Activated CD4-positive, alpha-beta T cell treated with anti-CD3 and anti-CD28 coated beads, Interleukin-2, Interleukin-6, amounts not matched to agents 100 ng/mL and 50 ng/mL, durations not matched to agents 16 hours and 8 hours (primary cell): ENCODE measurements around the gene B4GAT1.
A peak's percentile ranks its signal among the peaks of the same experiment; 100 is the strongest.
"Not testable (repeated sequence)": the region's sequence is repeated elsewhere in the genome, so short reads cannot be mapped to it uniquely, and the experiment has no call there.

Experiments used
- DNase-seq: peaks from one replicate; pipeline ENCODE4 v3.0.0-alpha.2; 2020

B4GAT1 gene

GRCh38 chr11:66347425-66348276, at the start of gene B4GAT1:
Gene B4GAT1 (minus strand): TSS chr11:66347629. CDS start chr11:66347545, 84 bp downstream.
- peak; percentile 93 for DNase-seq

DNA sequence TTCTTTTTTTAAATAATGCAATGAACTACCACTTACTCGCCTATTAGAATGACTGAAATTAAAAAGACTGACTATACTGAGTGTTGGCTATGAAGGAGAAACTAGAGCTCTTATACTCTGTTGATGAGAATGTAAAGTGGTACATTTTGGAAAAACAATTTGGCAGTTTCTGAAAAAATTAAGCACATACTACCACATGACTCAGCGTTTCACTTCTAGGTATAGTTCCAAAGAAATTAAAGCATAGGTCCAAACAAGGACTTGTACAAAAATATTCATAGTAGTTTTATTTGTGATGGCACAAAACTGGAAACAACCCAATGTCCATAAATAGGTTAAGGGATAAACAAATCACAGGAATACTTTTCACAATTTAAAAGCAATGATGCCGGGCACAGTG, 46.5 kb upstream of the B4GAT1 start:
- no peak for DNase-seq

- no peak for DNase-seq
Measured at GRCh38 chr11:66391322-66391721, 43.9 kb upstream of the B4GAT1 start.

DNA sequence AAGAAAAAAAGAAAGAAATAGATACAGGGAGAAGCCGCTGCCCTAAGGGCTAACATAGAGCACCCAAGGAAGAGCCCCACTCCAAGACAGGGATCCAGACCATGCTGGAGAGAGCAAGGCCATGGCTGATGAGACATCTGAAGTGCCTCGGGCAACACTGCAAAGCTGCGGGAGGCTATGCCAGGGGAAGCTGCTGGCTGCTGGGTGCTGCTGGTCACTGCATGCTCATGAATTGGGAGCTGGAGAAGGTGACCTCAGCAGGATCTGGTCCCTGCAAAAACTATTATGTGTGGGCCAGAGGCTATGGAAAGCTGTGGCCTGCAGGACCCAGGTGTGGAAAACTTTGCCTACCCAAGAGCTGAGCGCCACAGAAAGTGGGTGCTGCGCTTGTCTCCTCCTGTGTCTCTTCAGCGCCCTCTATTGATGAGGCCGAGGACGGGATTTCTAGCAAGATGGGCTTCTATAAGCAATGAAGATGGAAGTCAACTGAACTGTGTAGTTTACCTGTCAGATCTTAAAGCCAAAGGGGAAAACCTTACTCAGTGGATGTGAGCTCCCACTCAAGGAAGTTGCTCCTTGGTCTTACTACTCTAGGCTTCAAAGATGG, 41.5 kb upstream of the B4GAT1 start:
- peak; percentile 82 for DNase-seq

DNA sequence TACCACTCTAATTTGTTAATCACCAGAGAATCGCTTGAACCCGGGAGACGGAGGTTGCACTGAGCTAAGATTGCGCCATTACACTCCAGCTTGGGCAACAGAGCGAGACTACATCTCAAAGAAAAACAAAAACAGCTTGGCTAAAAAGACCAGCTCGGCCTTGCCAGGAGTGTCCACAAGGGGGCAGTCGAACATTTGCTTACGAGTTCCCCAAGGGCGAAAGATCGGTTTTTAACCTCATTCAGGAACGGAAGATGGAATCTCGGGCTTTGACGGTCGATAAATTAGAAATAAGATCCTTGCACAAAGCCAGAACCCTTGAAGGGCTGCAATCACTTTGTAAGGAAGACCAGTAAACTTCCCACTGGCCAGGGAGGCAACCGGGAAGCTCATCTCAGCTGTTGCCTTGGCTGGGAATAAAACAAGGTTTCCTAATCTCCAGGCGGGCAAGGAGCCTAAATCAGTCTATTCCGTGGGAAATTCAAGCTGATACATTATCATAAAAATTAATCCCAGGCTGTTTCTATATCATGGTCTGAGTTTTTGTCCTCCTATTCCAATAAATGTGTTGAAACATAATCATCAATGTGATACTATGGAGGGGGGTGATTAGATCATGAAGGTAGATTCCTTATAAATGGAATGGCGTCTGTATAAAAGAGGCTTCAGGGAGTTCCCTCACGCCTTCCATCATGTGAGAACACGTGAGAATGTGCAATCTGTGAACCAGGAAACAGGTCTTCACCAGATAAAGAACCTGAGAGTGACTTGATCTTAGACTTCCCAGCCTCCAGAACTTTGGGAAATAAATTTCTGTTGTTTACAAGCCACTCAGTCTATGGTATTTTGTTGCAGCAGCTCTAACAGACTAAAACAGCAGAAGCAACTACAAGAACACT, 39.0 kb upstream of the B4GAT1 start:
- peak; percentile 86 for DNase-seq

- not testable (repeated sequence) for DNase-seq
Measured at GRCh38 chr11:66384316-66384715, 36.9 kb upstream of the B4GAT1 start.

GRCh38 chr11:66380264-66380663, 32.8 kb upstream of the B4GAT1 start:
- DNase-seq: not testable (repeated sequence)

- DNase-seq: not testable (repeated sequence)
Measured at GRCh38 chr11:66373690-66374287, 26.4 kb upstream of the B4GAT1 start.

GRCh38 chr11:66373265-66373664, 25.8 kb upstream of the B4GAT1 start:
- DNase-seq: no peak

DNA sequence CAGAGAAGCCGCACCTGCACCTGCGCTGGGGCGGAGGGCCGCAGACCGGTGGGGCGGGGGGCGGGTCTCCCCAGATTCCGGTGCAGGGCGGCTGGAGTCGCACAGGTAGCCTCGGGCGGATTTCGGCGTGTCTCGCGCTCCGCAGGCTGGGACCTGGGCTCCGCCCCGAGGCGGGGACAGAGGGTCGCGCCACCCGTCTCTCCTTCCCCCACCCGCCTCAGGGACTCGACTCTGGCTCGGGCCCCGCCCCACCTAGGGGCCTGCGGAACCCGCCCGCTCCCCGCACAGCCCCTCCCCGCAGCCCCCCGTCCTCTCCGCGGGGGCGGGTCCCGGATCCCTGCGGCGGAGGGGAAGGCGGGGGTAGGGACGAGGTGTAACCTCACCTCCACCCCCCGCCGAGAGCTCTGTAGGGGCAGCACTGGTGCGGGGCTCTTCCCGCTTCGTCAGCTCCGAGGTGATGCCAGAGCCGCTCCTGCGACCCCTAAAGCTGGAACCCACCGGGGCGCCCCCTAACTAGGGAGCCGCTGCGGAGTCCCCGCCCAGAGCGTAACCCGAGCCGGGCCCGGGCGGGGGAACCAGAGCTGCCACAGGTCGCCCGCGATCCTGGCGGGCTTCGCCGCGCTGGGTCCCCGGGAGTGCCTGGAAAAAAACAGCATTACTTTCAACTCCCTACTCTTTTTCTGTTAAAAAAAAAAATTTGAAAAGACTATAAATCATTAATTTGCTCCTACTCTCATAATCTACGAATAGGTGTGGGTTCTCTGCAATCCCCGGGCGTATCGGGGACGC, 24.4 kb upstream of the B4GAT1 start, which contains the start of gene SLC29A2:
SLC29A2 (minus strand) TSS at position 134 of the 789 bp plus-strand sequence. CDS start 169 bp downstream, outside the sequence.
- peak; percentile 89 for DNase-seq

DNA sequence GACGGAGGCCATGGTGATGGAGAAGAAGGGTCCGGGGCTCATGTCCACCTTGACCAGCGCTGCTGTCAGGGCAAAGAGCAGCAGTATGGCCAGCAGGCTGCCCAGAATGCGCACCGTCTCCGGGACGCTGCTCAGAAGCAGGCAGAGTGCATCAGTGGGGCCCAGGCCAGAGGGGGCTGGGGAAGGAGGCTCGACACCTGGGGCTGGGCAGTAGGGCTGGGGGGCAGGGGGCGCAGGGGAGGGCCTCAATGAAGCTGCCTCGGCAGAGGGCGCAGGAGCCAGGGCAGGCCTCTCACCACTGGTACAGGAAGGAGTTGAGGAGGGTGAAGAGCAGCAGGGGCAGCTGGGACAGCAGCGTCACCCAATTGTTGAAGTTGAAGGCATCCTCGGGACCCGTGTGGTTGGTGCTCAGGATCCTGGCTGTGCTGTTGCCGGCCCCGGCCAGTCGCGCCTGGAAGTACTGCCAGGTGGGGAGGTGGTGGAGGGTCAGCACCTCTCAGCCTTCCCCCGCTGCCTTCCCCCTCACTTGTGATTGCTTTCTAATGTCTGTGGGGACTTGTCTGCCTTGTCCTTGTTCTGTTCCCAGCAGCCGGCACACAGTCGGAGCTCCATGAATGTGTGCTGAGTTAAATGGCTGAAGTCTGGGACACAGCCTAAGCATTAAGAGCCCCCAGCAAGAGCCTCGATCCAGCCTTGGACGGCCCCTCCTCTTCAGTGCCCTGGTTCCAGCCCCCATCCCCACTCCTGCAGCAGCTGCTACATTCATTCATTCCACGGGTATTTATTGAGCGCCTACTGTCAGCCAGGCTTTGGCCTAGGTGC, 21.9 kb upstream of the B4GAT1 start:
- no peak for DNase-seq

DNA sequence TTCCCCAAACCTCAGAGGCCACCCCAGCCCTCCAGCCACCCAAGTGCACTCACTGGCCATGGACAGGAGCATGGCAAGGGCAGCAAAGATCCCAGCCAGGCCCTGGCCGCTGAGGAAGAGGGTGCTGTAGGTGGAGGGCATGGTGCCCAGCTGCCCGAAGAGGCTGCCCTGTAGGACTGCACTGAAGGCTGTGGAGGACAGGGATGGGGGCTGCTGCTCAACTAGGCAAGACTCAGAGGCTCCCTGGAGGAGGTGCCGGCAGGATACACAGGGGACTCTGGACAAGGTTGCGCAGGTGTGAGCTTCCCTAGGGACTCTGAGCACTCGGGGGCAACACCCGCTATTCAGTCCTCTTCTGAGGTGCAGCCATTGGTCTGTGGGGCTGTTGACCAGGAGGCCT, 21.1 kb upstream of the B4GAT1 start:
- no peak for DNase-seq

GRCh38 chr11:66367561-66368312, 20.3 kb upstream of the B4GAT1 start:
- DNase-seq: no peak

DNA sequence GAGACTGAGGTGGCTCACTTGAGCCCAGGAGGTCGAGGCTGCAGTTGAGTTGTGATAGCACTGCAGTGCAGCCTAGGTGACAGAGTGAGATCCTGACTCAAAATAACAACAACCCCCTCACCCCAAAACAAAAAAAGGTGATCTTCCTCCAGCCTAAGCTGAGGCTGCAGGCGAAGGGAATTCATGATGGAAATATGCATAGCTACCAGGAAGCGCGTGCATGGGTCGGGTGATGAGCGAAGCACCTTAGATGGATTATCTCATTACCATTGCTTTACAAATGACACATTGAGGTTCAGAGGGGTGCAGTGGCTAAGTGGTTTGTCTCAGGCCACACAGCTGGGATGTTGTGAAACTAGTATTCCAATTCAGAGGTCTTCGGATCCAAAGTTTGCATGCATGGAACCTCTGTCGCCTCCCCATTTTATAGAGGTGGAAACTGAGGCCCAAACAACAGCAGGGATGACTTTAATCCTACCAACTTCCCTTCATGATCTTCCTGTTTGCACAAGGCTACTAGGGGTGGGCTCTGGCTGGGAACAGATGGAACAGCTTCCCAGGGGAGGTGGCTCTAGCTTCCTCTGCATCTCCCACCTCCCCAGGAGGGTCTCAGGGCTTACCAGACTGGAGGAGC, 19.5 kb upstream of the B4GAT1 start:
- no peak for DNase-seq

- no peak for DNase-seq
Measured at GRCh38 chr11:66365711-66366619, 18.5 kb upstream of the B4GAT1 start.

- no peak for DNase-seq
Measured at GRCh38 chr11:66365166-66365565, 17.7 kb upstream of the B4GAT1 start.

DNA sequence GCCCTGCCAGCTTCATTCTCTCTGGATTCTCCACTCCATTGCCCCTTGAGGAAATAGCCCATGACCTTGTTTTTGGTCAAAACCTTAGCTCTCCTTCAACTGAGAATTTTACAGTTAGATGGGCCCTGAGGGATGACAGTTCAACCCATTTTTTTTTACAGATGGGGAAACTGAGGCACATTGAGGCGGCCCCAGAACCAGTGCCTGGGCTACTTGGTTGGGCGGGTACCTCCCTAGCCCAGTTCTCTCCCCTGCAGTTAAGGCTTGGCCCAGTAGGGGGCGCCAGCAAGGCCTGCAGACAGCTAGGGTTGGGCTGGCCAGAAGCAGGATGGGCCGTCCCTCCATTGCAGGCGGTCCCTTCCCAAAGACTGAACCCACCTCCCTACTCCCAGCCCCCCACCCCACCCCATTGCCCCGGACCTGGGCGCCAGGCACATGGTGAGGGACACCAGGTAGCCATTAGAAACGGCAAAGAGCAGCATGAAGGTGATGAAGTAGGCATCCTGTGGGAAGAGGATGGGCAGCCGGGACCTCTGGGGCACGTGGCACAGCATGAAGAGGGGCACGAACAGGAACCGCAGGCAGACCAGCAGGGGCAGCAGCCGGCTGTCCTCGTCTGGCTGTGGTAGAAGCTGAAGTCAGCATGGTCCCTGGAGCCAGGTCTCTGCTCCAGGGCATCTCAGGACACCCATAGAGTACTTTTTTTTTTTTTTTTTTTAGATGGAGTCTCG, 16.5 kb upstream of the B4GAT1 start:
- peak; percentile 87 for DNase-seq

- no peak for DNase-seq
Measured at GRCh38 chr11:66363187-66363601, 15.8 kb upstream of the B4GAT1 start.
